ENCODE data around the gene NECAP2. TPM values are rescaled to one million over a fixed set of nuclear protein-coding genes. Genes with fewer than 3 reads are reported as not detected.
"Not testable (repeated sequence)": the region's sequence is repeated elsewhere in the genome, so short reads cannot be mapped to it uniquely, and the experiment has no call there.

Gene NECAP2
- total and polyA plus RNA-seq, 12 donors, result 36.4 to 104 (median 63.5) TPM

DNA sequence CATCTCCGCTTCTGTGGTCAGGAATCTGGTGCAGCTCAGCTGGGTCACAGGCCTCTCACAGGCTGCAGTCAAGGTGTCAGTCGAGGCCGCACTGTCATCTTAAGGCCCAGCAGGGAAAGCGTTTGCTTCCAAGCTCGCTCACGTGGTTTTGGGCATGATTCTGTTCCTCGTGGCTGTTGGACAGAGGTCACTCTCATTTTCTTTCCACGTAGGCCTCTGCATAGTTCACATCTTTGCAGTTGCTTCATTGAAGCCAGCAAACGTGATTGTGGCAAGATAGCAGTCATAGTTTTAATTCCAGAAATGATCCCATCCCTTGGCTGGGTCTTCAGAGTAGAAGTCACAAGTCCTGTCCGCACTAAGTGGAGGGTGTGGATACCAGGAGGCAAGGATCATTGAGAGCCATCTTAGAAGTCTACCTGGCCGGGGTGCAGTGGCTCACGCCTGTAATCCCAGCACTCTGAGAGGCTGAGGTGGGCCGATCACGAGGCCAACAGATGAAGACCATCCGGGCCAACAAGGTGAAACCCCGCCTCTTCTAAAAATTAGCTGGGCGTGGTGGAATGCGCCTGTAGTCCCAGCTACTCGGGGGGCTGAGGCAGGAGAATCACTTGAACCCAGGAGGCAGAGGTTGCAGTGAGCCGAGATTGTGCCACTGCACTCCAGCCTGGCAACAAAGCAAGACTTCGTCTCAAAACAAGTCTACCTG lies 24.5 kb downstream of the NECAP2 start:
- H3K27me3 ChIP-seq, result no peaks in the 10 kb centered on the region
- intact Hi-C loops (cut with DNase I), result no loop called here
- H3K4me1 ChIP-seq (replicated peaks in 1 of 2), result no peaks in the 10 kb centered on the region
- no peak for DNase-seq
- H3K9me3 ChIP-seq (replicated peaks in 1 of 3), result no peaks in the 10 kb centered on the region
- H3K4me3 ChIP-seq, result no peak overlapping the region
- 93 to 95% (median 94%) methylated on average over 20 to 21 of the region's 21 CpGs for WGBS, 4 donors
- TF ChIP-seq POLR2A (IDR thresholded peaks at IDR 0.05) (no peak), CTCF (IDR thresholded peaks at IDR 0.05) (no peak)
- no peak overlapping the region for H3K27ac ChIP-seq
- peaks cover 0 to 19% of the 10 kb centered on the region in 2 donors for H3K36me3 ChIP-seq (replicated peaks in 1 of 2)

GRCh38 chr1:16468558-16468957 lies 28.0 kb downstream of the NECAP2 start:
- intact Hi-C loops (cut with DNase I), result no loop called here
- Histone ChIP-seq H3K27me3 (no peaks in the 10 kb centered on the region), H3K4me1 (replicated peaks in 1 of 2) (no peaks in the 10 kb centered on the region), H3K4me3 (no peak overlapping the region), H3K36me3 (replicated peaks in 1 of 2) (peaks cover 0 to 25% of the 10 kb centered on the region in 2 donors), H3K27ac (no peak overlapping the region), H3K9me3 (replicated peaks in 1 of 3) (no peaks in the 10 kb centered on the region)
- TF ChIP-seq CTCF (IDR thresholded peaks at IDR 0.05), result no peak
- TF ChIP-seq POLR2A (IDR thresholded peaks at IDR 0.05), result no peak
- 71 to 91% (median 83%) methylated on average over 3 of the region's 3 CpGs for WGBS, 4 donors
- no peak for DNase-seq

GRCh38 chr1:16474166-16474800 lies 33.8 kb downstream of the NECAP2 start:
- Histone ChIP-seq H3K9me3 (replicated peaks in 1 of 3) (no peaks in the 10 kb centered on the region), H3K4me1 (replicated peaks in 1 of 2) (no peaks in the 10 kb centered on the region), H3K4me3 (no peak overlapping the region), H3K27me3 (no peaks in the 10 kb centered on the region), H3K36me3 (replicated peaks in 1 of 2) (peaks cover 0 to 58% of the 10 kb centered on the region in 2 donors), H3K27ac (no peak overlapping the region)
- intact Hi-C loops (cut with DNase I), result no loop called here
- DNase-seq, result no peak
- 94 to 97% (median 96%) methylated on average over 17 to 28 of the region's 28 CpGs for WGBS, 4 donors
- TF ChIP-seq POLR2A (IDR thresholded peaks at IDR 0.05), result no peak
- TF ChIP-seq CTCF (IDR thresholded peaks at IDR 0.05), result no peak

DNA sequence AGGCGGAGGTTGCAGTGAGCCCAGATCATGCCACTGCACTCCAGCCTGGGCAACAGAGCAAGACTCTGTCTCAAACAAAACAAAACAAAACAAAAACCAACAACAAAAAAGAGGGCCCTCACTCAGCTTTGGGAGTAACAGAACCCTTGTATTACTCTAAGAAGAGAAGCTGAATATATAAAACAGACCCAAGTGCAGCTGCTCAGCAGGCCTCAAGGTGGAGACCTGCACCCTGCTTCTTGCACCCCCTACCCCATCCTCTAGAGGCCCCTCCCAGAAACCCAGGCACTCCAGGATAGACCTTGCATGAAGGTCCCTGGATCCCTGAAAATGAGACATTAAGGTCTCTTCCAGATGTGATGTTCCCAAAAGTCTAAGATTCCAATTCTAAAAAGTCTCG lies 34.4 kb downstream of the NECAP2 start:
- H3K27ac ChIP-seq; H3K9me3 ChIP-seq (replicated peaks in 1 of 3); H3K4me3 ChIP-seq; H3K27me3 ChIP-seq; DNase-seq; H3K4me1 ChIP-seq (replicated peaks in 1 of 2); intact Hi-C loops (cut with DNase I): not testable (repeated sequence)
- WGBS, 4 donors, result 96 to 100% (median 99%) methylated on average over 2 of the region's 2 CpGs
- peaks cover 0 to 59% of the 10 kb centered on the region in 2 donors for H3K36me3 ChIP-seq (replicated peaks in 1 of 2)

DNA sequence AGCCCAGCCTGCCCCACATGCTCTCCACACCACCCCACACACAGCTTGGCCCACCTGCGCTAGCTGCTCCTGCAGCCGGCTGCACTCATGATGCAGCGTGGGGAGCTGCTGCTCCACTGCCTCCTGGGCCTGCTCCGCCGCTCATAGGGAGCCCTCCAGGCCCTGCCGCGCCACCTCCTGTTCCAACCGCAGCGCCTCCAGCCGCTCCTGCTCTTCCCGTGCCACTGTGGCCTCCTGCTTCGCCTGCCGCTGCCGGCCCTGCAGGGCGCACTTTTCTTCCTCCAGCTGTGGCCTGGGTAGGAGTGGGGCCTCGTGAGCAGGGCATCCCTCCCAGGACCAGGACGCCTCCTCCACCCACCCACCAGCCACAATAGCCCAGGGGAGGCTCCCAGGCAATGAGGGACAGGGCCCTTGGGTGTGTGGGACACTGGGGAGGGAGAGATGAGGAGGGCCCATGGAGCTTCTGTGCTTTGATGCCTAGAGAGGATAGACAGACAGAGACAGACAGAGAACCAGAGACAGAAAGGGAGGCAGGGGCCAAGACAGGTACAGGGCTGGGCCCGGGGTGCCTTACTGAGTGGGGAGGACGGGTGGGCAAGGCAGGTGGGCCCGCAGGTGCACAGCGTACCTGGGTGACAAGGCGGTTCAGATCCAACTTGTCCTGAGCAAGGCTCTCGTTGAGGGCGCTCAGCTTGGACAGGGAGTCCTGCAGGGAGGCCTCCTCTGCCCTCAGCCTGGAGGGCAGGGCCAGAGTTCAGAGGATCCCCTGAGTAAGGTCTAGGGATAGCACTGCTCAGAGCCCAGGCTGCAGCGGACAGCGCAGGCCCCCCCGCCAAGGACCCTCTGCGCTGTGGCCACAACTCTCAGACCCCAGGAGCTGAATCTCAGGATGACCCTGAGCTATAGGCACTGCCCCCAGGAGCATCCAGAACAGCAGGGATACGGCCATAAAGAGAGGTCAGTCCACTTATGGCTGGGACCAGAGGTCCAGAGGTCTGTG lies 35.5 kb downstream of the NECAP2 start:
- H3K9me3 ChIP-seq (replicated peaks in 1 of 3); H3K27me3 ChIP-seq; H3K4me1 ChIP-seq (replicated peaks in 1 of 2); H3K27ac ChIP-seq; intact Hi-C loops (cut with DNase I); H3K4me3 ChIP-seq; DNase-seq: not testable (repeated sequence)
- H3K36me3 ChIP-seq (replicated peaks in 1 of 2), result peaks cover 0 to 64% of the 10 kb centered on the region in 2 donors
- 86 to 99% (median 93%) methylated on average over 16 to 28 of the region's 29 CpGs for WGBS, 4 donors

Measured in adrenal gland (tissue), 12 donors.